Stimulated activated CD4-positive, alpha-beta T cell treated with anti-CD3 and anti-CD28 coated beads, Interleukin-1b, Interleukin-23, amount 100 ng/mL, for 24 hours (primary cell): Measurements from ENCODE around the gene RNF186.
"Not testable (repeated sequence)": the region's sequence is repeated elsewhere in the genome, so short reads cannot be mapped to it uniquely, and the experiment has no call there.

Experiments used
- DNase-seq, 4 experiments: peaks; one replicate each; pipeline ENCODE4 v3.0.0-alpha.2; 2020; ENCODE audit warnings: low read depth in 4 of 4, low spot score in 1 of 4

The RNF186 gene, protein sequence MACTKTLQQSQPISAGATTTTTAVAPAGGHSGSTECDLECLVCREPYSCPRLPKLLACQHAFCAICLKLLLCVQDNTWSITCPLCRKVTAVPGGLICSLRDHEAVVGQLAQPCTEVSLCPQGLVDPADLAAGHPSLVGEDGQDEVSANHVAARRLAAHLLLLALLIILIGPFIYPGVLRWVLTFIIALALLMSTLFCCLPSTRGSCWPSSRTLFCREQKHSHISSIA

GRCh38 chr1:19814681-19815503, at the start of gene RNF186:
Gene RNF186, minus strand, starts transcription at chr1:19815283. Its CDS starts 182 bp downstream, at chr1:19815101.
- DNase-seq: no peak

DNA sequence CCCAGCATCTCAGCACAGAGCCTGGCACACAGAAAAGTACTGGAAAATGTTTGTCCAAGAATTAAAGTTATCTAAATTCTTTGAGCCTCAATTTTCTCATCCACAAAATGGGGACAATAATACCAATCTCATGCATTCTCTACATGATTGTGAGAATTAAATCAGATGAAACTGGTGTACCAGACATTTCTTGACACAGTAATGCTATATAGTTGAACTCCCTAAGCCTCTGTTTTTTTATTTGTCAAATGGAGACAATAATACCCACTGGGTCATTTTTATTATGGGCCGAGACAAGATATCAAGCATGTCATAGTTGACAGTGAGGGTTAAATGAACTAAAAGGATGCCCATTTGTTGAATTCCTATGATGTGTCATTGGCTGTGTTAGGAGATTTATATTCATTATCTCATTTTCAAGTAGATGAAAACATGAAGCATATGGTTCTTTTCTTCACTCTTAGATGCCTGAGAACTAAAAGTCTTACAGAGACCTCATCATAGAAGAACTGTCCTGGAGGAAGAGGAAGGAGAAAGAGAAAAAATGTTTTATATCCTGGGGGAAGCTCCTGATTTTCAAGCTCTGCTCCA, 49.6 kb upstream of the RNF186 start:
- no peak for DNase-seq

DNA sequence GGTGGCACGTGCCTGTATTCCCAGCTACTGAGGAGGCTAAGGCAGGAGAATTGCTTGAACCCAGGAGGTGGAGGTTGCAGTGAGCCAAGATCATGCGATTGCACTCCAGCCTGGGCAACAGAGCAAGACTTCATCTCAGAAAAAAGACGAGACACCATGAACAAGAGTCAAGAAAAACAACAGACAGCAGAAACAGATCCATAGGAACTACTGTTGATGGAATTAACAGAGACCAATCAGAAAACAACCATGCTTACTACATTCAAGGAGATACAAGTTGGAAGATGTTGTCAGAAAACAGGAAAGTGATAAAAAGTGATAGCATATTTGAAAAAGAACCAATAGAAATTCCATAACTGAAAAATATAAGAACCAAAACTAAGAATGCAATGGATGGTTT, 47.9 kb upstream of the RNF186 start:
- DNase-seq: no peak

GRCh38 chr1:19861842-19862530, 46.9 kb upstream of the RNF186 start:
- no peak for DNase-seq

GRCh38 chr1:19861034-19861433, 46.0 kb upstream of the RNF186 start:
- no peak for DNase-seq

DNA sequence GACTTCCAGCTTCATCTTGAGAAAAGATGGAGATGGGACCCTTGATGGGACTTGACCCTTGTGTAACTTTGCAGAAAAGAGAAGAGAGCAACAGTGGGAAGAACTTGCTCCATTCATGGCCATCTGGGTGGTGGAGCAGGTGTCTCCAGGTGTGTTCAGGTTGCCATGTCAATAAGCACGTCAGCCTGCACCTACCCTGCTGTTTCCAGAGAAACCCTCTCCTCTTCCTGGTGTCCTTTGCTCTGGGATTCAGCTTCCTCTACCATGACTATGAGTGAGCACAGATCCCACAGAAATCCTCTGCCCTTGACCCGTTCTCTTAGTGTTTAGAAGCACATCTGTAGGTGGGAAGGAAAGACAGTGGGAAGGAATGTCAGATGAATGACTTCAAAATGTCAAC, 45.3 kb upstream of the RNF186 start:
- DNase-seq: no peak

DNA sequence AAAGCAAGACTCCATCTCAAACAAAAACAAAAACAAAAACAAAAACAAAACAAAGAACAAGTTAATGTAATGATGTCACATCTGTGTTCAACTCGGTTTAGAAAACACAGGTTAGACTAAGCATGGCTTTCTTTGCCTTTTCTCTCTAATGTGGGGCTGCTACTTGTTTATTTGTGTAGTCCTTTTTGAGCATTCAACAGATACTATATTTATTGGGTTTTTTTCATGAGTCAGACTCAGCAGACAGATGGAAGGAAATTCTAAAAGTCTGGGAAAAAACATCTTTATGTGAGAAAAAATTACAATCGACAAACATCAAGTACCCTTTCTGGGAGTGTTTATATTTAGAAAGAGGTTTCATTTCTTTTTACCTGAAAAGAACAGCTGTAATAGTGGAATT, 44.8 kb upstream of the RNF186 start:
- no peak for DNase-seq

DNA sequence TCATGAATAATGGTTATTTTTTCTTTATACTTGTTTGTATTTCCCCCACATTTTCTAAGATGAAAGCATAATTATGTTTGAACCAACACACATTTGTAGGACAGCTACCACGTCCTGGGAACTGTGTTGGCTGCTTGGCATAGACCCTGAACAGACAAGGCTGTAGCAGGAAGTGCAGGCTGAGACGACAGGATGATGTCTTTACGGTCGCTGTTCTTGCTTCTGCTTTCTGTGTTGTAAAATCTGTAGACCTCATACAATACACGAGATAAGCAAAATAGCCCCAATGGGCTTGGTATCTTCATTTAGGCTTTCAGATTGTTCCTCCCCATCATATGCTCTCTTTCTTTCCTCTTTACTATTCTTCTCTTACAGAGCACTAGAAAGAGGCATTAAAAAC, 43.8 kb upstream of the RNF186 start:
- DNase-seq: no peak

- no peak for DNase-seq
These were observed 39.8 kb upstream of the RNF186 start for GRCh38 chr1:19854866-19855265.

GRCh38 chr1:19852036-19852435, 37.0 kb upstream of the RNF186 start:
- no peak for DNase-seq

- no peak for DNase-seq
These were observed 35.1 kb upstream of the RNF186 start for GRCh38 chr1:19850214-19850613.

DNA sequence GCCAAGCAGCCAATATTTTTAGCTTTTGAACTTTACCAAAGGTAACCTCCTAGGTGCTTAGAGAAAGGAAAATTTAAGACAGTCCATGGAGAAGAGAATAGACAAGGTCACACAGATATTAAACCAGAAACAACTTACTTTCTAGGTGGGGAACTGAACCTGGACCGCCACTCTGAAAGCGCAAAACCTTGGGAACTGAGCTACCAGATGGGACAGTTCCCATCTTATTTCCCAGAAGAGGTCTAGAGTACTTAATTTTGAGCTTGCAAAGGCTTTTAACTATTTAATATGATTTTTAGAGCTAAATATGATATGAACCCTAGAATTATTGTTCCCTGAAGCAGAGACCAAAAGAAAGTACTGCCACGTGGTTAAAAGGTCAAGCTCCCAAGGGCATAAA, 34.2 kb upstream of the RNF186 start:
- DNase-seq: not testable (repeated sequence)

DNA sequence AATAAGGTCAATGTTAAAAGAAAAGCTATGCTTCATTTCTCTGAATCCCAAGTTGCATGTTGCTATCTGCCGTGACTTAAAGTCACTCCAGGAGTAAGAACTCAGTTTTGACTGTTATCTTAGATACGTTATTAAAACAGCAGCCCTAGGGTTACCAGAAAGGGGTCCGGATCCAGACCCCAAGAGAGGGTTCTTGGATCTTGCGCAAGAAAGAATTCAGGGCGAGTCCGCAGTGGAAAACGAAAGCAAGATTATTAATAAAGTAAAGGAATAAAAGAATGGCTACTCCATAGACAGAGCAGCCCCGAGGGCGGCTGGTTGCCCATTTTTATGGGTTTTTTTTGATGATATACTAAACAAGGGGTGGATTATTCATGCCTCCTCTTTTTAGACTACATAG, 32.3 kb upstream of the RNF186 start:
- DNase-seq: not testable (repeated sequence)

- DNase-seq: no peak
These were observed 31.3 kb upstream of the RNF186 start for GRCh38 chr1:19846338-19846737.

GRCh38 chr1:19845555-19845954, 30.5 kb upstream of the RNF186 start:
- DNase-seq: no peak

- no peak for DNase-seq
These were observed 29.8 kb upstream of the RNF186 start for GRCh38 chr1:19844731-19845495.

DNA sequence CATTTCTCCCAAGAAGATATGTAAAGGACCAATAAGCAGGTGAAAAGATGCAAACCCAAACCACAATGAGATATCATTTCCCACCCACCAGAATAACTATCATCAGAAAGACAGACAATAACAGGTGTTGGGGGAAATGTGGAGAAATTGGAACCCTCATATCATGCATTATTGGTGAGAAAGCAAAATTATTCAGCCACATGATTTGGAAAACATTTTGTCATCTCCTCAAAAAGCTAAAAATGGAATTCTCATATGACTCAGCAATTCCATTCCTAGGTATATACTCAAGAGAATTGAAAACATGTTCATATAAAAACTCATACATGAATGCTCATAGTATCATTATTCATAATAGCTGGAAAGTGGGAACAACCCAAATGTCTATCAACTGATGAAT, 25.1 kb upstream of the RNF186 start:
- no peak for DNase-seq

GRCh38 chr1:19837866-19838265, 22.8 kb upstream of the RNF186 start:
- no peak for DNase-seq

DNA sequence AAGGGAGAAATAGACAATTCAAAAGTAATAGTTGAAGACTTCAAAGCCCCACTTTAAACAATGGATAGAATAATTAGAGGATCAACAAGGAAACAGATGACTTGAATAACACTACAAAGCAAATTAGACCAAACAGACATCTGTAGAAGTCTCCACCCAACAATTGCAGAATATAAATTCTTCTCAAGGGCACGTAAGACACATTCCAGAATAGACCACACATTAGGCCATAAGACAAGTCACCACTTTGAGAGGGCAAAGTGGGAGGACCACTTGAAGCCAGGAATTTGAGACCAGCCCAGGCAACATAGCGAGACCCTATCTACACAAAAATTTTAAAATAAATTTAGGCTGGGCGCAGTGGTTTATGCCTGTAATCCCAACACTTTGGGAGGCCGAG, 20.5 kb upstream of the RNF186 start:
- DNase-seq: no peak

DNA sequence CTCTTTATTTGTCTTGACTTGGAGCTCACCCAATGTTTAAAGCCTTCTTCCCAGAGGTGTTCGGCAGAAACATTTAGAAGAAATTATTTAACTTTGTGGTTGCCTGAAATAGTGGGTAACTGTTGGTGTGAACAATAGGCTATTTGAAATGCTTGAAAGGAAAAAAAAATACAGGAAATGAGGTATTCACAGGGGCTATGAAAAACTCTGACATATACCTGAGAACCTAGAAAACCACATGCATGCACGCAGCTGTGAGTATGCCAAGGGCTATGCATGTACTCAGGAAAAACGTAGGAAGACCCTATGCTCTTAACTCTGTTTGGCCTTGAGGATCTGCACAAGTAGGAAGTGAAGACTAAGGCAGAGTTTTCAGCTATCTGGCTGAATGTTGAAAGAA, 16.4 kb upstream of the RNF186 start:
- no peak for DNase-seq

DNA sequence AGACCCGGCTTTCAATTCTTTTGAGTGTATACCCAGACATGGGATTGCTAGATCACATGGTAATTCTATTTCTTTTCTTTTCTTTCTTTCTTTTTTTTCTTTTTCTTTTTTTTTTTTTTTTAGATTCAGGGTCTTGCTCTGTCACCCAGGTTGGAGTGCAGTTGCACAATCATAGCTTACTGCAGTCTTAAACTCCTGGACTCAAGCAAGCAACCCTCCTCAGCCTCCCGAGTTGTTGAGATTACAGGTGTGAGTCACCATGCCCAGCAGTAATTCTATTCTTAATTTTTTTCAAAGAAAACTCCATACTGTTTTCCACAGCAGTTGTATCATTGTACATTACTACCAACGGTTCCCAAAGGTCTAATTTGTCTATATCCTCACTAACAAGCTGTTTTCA, 13.5 kb upstream of the RNF186 start:
- no peak for DNase-seq
